Activated CD4-positive, alpha-beta T cell treated with anti-CD3 and anti-CD28 coated beads, Interleukin-2, amount 50 U/mL, for 48 hours (primary cell): Measurements from ENCODE around the gene S1PR4.
"Not testable (repeated sequence)": the region's sequence is repeated elsewhere in the genome, so short reads cannot be mapped to it uniquely, and the experiment has no call there.

Experiments
- DNase-seq, 2 experiments: peaks; one replicate each; pipeline ENCODE4 v3.0.0-alpha.2; 2020

The S1PR4 gene

DNA sequence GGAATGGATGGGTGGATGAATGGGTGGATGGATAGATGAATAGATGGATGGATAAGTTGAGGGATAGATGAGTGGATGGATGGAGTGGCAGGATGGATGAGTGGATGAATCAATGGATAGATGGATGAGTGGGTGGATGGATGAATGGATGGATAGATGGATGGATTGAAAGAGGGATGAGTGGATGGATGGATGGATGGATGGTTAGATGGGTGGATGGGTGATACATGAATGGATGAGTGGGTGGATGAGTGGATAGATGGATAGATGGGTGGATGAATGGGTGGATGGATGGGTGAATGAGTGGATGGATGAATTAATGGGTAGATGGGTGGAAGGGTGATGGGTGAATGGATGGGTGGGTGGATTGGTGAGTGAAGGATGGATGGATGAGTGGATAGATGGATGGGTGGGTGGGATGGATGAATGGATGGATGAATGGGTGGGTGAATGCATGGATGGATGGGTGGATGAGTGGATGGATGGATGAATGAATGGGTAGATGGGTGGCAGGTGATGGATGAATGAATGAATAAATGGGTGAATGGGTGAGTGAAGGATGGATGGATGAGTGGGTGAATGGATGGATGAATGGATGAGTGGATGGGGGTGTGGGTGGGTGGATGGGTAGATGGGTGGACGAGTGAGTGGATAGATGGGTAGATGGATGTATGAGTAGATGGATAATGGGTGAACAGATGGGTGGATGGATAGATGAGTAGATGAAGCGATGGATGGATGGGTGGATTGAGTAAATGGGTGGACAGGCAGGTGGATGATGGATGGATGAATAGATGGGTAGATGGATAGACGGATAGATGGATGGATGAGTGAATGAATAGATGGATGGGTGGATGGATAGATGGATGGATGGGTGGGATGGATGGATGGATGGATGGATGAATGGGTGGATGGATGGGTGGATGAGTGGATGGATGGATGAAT lies 25.0 kb upstream of the S1PR4 start:
- DNase-seq, result no peak

DNA sequence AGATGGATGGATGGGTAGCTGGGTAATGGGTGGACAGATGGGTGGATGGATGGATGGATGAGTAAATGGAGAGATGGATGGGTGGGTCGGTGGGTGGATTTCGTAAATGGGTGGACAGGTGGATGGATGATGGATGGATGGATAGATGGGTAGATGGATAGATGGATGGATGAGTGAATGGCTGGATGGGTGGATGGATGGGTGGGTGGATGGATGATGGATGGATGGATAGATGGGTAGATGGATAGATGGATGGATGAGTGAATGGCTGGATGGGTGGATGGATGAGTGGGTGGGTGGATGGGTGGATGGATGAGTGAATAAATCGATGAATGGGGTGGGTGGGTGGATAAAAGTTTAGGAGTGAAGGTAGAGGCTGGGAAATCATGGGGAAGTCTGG lies 24.1 kb upstream of the S1PR4 start:
- DNase-seq, result not testable (repeated sequence)

DNA sequence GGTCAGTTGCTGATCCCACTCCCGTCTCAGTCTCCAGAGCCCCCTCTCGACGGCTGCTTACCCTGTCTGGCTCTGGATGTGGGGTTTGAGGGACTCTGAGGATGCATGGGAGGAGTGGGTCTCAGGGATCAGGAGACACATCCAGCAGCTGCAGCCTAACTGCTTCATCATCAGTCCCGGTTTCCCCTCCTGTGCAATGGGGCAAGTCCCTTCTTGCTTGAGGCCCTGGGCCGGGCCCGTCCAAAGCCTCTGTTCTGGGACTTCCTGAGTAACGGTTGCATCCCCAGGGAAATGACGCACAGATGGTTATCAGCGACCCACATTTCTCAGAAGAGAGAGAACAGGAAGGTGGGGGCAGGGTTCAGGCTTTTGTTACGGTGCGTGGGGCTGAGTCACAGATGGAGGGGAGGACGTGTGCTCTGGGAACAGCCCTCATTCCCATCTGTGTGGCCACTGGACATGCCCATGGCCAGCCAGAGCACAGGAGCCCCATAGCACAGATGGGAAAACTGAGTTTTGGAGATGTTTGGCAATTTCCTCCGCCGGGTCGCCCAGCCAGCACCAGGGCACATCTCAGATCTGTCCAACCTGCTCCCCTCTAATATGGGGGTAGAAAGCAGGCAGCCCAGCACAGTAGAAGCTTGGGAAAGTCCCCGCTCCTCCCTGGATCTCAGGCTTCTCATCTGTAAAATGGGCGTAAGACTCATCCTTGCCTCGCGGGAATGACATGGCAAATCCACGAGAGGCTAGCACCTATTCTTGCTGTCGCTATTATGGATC lies 23.4 kb upstream of the S1PR4 start:
- peak; percentile 88 to 93 for DNase-seq

DNA sequence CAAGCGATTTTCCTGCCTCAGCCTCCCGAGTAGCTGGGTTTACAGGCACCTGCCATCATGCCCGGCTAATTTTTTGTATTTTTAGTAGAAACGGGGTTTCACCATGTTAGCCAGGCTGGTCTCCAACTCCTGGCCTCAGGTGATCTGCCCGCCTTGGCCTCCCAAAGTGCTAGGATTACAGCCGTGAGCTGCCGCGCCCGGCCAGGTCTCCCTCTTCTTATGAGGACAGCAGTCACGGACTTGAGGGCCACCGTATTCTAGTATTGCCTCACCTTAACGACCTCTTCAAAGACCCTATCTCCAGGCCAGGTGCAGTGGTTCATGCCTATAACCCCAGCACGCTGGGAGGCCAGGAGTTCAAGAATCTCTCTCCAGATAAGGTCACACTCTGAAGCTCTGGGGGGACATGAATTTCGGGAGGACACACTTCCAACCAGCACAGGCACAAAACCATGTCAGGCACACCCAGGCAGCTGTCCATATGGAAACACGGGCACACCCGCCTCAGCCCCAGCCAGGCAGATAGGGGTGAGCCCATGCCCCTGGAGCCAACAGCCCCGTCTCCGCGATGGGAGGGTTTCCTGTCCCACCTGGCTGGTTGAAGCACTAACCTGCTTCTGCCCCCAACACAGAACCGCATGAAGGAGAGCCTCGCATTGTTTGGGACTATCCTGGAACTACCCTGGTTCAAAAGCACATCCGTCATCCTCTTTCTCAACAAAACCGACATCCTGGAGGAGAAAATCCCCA lies 21.3 kb upstream of the S1PR4 start:
- DNase-seq, result no peak

DNA sequence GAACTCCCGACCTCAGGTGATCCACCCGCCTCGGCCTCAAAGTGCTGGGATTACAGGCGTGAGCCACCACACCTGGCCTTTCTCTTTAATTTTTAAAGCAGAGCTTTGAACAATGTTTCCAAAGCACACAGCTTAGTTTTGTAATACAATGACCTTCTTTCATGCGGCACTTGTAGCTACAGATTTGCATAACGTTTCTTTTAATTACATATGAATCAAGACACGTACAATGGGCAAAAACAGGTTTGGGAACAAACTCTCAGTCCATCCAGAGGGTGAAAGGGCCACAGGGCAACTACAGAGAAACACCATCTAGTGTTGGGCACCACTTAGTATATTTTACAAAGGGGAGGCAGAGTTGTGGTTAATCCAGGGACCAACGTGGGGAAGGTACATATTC lies 19.0 kb upstream of the S1PR4 start:
- no peak for DNase-seq

DNA sequence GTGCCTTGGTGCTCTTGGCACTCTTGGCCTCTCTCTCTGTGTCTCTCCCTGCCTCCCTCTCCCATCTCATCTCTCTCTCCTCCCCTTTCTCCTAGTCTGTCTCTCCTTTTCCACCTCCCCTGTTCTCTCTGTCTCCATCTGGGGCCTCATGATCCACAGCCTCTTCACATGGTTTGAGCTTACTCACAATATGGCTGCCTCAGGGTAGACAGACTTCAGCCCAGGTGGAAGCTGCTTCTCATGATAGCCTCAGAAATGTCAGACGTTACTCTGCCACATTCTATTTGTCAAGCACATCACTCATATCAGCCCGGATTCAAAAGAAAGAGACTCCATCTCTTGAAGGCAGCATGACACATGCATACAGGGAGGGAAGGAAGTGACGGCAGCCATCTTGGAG lies 18.4 kb upstream of the S1PR4 start:
- DNase-seq, result no peak

DNA sequence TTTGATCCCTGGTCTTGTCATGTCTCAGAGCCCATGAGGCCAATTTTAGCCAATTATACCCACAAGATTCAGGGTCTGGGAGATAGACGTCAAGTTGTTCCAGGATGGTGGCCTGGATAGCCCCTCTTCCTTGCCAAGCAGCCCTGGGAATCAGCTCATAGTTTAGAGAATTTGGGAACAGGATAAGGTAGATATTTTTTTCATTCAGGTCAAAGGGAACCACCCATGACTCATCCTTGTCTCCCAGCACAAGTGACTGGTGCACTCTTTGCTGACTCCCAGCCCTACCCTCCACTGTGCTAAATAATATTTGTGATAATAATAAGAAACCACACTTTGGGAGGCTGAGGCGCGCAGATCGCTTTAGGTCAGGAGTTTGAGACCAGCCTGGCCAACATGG lies 17.1 kb upstream of the S1PR4 start:
- no peak for DNase-seq

DNA sequence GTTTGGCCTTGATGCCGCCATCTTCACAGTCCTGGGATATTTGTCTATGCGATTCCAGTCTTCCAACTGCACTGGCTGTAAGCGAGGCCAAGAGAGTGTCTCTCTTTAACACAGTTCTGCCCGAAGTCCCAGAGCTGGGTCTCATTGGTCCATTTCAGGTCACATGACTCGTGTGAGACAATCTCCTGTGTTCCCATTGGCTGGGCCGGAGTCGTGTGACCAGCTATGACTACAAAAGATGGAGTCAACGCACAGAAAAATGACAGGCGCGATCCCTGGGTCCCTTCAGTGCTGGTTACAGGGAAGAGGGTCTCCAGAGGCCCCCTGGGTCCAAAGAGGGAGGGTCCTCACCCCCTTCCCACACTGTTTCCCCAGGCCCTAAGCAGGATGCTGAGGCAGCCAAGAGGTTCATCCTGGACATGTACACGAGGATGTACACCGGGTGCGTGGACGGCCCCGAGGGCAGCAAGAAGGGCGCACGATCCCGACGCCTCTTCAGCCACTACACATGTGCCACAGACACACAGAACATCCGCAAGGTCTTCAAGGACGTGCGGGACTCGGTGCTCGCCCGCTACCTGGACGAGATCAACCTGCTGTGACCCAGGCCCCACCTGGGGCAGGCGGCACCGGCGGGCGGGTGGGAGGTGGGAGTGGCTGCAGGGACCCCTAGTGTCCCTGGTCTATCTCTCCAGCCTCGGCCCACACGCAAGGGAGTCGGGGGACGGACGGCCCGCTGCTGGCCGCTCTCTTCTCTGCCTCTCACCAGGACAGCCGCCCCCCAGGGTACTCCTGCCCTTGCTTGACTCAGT lies 15.9 kb upstream of the S1PR4 start:
- DNase-seq, result peak in 1 of 2 experiments; percentile 42

DNA sequence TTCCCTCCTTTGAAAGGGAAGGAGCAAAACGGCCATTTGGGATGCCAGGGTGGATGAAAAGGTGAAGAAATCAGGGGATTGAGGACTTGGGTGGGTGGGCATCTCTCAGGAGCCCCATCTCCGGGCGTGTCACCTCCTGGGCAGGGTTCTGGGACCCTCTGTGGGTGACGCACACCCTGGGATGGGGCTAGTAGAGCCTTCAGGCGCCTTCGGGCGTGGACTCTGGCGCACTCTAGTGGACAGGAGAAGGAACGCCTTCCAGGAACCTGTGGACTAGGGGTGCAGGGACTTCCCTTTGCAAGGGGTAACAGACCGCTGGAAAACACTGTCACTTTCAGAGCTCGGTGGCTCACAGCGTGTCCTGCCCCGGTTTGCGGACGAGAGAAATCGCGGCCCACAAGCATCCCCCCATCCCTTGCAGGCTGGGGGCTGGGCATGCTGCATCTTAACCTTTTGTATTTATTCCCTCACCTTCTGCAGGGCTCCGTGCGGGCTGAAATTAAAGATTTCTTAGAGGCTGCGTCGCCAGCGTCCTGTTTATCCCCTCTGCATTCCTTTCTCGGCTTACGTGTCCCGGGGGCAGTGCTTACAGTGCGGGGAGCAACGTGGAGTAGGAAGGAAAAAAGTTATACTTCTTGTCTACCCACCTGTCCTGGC lies 15.2 kb upstream of the S1PR4 start:
- DNase-seq, result peak; percentile 70 to 75

DNA sequence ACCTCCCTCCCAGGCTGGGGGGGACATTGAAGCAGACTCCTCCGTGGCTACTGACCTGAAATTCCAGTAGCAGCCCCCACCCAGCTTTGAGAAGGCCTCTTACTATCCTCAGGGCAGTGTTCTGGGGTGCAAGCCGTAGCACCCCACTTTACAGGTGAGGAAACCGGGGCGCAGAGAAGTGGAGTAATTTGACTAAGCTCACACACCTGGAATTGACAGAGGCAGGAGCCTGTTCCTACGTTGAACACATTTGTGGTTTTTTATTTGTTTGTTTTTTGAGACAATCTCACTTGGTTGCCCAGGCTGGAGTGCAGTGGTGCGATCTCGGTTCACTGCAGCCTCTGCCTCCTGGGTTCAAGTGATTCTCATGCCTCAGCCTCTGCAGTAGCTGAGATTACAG lies 14.6 kb upstream of the S1PR4 start:
- no peak for DNase-seq

DNA sequence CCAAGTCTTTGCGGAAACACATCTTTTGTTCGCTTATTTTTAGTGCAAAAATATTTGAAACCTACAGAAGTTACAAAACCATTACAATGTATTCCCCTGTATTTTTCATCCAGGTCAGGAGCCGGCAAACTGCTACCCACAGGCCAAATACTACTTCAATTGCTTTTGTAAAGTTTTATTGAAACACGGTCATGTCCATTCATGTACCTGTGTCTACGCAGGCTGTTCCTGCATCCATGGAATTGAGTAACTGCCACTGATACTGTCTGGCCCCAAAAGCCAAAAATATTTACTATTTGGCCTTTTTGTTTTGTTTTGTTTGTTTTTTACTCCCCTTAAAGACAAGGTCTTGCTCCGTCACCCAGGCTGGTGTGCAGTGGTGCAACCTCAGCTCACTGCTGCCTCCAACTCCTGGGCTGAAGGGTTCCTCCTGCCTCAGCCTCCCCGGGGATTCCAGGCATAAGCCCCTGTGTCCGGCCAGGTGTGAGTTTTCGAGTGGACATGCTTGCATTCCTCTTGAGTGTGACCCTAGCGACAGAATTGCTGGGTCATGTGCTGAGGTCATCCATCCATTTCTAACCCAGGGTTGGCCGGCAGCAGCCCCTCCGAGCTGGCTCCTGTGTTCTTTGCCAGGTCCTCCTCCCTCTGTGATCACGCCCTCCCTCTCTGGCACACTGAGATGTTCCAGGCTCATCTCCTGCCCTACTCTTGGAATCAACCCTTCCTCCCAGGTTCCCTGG lies 10.9 kb upstream of the S1PR4 start:
- no peak for DNase-seq

DNA sequence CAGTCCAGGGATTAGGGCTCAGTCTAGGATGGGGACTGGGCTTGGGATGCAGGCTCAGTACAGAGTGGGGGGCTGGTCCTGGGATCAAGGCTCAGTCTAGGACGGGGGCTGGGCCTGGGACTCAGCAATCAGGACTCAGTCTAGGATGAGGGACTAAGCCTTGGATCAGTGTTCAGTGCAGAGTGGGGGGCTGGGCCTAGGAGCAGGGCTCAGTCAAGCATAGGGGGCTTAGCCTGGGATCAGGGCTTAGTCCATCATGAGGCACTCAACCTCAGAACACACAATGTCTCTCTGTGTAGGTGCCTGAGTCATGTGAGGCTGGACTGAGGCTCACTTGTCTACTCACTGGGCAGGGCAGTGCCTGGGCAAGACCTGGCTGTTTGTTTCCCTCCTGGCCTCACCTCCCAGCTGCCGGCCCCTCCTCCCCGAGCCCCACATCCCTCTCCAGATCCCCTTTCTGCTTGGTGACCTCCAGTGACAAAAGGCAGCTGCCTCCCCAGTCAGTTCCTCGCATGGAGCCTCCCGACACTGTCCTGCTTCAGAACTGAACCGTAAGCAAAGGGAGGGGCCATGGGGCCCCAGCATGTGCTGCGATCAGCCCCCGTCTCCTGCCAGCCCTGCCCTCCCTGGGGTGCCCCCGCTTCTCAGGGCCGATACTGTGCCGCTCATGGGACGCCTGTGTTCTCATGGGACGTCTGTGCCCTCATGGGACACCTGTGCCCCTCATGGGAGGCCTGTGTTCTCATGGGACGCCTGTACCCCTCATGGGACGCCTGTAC lies 6.5 kb upstream of the S1PR4 start:
- no peak for DNase-seq

DNA sequence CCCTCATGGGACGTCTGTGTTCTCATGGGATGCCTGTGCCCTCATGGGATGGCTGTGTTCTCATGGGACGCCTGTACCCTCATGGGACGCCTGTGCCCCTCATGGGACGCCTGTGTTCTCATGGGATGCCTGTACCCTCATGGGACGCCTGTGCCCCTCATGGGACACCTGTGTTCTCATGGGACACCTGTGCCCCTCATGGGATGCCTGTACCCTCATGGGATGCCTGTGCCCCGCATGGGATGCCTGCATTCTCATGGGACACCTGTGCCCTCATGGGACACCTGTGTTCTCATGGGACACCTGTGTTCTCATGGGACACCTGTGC lies 5.9 kb upstream of the S1PR4 start:
- DNase-seq, result not testable (repeated sequence)

DNA sequence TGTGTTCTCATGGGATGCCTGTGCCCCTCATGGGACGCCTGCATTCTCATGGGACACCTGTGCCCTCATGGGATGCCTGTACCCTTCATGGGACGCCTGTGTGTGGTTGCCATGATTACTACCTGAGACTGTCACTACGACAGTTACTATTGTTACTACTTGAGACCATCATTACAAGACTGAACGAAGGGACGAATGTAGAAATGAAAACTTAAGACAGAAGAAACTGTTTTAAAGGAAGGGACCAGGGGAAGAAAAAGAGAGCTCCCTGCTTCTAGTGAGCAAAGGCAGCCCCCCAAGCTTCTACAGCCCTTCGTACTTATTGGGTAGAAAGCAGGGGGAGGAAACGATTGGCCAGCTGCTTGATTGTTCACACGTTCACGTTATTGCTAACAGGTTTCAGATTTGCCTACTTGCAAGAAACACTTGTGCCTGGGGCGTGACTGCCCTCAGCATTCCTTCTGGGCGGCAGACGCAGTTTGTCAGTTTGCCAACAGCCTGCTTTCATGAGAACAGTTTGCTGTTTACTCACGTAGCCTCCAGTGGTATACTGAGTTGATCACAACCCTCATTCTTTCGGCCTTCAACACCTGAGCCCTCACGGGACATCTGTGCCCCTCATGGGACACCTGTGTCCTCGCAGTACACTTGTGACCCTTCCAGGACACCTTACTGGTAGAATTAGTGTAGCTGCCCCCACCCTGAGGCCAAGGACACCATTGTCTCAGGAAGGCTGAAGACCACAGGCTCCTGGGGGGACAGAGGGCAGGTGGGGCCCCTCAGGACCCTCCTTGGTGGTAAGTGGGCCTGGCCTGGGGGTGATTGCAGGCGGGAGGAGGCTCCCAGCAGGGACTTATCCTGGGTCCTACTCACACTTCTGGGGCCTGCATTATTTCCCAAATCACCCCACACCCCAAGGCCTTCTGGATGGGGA lies 2.5 kb upstream of the S1PR4 start:
- peak; percentile 31 to 49 for DNase-seq

DNA sequence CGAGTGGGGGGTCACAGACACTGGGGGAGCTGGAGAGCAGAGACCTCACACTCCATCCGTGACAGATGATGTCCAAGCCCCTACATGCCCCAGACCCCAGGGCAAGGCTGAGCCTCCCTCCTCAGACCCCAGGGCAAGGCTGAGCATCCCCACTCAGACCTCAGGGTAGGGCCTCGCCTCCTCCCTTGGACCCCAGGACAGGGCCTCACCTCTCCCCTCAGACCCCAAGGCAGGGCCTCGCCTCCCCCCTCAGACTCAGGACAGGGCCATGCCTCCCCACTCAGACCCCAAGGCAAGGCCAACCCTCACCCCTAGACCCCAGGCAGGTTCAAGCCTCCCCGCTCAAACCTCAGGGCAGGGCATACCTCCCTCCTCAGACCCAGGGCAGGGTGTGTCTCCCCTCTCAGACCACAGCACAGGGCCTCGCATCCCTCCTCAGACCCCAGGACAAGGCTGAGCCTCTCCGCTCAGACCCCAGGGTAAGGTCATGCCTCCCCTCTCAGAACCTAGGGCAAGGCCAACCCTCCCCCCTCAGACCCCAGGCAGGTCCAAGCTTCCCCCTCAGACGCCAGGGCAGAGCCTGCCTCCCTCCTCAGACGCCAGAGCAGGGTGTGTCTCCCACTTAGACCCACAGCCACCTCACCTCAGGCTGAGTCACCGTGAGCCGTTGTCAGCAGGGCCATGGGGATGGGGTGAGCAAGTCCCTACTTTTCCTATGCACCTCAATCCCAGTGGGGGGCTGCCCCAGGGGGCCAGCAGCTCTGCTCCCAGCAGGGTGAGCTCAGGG lies 1.7 kb upstream of the S1PR4 start:
- DNase-seq, result peak; percentile 74 to 80

DNA sequence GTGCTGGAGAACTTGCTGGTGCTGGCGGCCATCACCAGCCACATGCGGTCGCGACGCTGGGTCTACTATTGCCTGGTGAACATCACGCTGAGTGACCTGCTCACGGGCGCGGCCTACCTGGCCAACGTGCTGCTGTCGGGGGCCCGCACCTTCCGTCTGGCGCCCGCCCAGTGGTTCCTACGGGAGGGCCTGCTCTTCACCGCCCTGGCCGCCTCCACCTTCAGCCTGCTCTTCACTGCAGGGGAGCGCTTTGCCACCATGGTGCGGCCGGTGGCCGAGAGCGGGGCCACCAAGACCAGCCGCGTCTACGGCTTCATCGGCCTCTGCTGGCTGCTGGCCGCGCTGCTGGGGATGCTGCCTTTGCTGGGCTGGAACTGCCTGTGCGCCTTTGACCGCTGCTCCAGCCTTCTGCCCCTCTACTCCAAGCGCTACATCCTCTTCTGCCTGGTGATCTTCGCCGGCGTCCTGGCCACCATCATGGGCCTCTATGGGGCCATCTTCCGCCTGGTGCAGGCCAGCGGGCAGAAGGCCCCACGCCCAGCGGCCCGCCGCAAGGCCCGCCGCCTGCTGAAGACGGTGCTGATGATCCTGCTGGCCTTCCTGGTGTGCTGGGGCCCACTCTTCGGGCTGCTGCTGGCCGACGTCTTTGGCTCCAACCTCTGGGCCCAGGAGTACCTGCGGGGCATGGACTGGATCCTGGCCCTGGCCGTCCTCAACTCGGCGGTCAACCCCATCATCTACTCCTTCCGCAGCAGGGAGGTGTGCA lies 587 bp downstream of the S1PR4 start:
- peak; percentile 43 to 55 for DNase-seq

DNA sequence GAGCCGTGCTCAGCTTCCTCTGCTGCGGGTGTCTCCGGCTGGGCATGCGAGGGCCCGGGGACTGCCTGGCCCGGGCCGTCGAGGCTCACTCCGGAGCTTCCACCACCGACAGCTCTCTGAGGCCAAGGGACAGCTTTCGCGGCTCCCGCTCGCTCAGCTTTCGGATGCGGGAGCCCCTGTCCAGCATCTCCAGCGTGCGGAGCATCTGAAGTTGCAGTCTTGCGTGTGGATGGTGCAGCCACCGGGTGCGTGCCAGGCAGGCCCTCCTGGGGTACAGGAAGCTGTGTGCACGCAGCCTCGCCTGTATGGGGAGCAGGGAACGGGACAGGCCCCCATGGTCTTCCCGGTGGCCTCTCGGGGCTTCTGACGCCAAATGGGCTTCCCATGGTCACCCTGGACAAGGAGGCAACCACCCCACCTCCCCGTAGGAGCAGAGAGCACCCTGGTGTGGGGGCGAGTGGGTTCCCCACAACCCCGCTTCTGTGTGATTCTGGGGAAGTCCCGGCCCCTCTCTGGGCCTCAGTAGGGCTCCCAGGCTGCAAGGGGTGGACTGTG lies 1.2 kb downstream of the S1PR4 start:
- DNase-seq, result peak; percentile 59 to 62
